Tibial nerve (tissue), 4 donors: Measurements from ENCODE around the gene CDC123.

Experiments
- CTCF ChIP-seq, 5 experiments: fragments of 200-600 bp in 3 of 5; fragments of 450-650 bp in 2 of 5; sonication (generic) in 3 of 5; IDR thresholded peaks; one replicate each; pipeline ENCODE4 v1.5.1; 2016 to 2019; ENCODE audit warnings: antibody characterized with exemption in 5 of 5, mild to moderate bottlenecking in 3 of 5, moderate library complexity in 2 of 5
- EP300 ChIP-seq, 2 donors: sonication (generic); formaldehyde crosslinking; IDR thresholded peaks; one replicate each; pipeline ENCODE4 v1.6.1; 2017; ENCODE audit warnings: antibody characterized with exemption in 2 of 2, mild to moderate bottlenecking in 1 of 2
- POLR2A ChIP-seq, 2 donors: fragments of 450-650 bp; IDR thresholded peaks; one replicate each; pipeline ENCODE4 v1.6.1; 2017; ENCODE audit warnings: antibody characterized with exemption in 2 of 2, mild to moderate bottlenecking in 2 of 2, moderate library complexity in 2 of 2

- no peak for TF ChIP-seq EP300 (IDR thresholded peaks at IDR 0.05)
- TF ChIP-seq CTCF (IDR thresholded peaks at IDR 0.05), result no peak
- no peak for TF ChIP-seq POLR2A (IDR thresholded peaks at IDR 0.05)
Measured at GRCh38 chr10:12225444-12225843, 29.5 kb downstream of the CDC123 start.
